Liver (tissue), 9 donors: ENCODE measurements around the gene TOX4. TPM values are rescaled to one million over a fixed set of nuclear protein-coding genes. Genes with fewer than 3 reads are reported as not detected.

Source experiments
- DNase-seq: peaks from one replicate; pipeline ENCODE4 v3.0.0-alpha.2; 2017; ENCODE audit warnings: low spot score
- H3K27ac ChIP-seq, 2 donors: one replicate each; pipeline ENCODE4 v1.7.0; 2013; ENCODE audit warnings: inconsistent platforms in 2 of 2, low read length in 2 of 2, control low read depth in 1 of 2, low read depth in 1 of 2, mild to moderate bottlenecking in 1 of 2
- H3K27me3 ChIP-seq, 4 donors: one replicate each; pipeline versions ENCODE4 v1.6.1 to v1.7.0; 2013; ENCODE audit warnings: low read length in 3 of 4, inconsistent platforms in 1 of 4, mild to moderate bottlenecking in 1 of 4, moderate library complexity in 1 of 4; ENCODE audit not compliant: control insufficient read depth in 4 of 4, insufficient read depth in 4 of 4
- H3K36me3 ChIP-seq, 4 donors: one replicate each; pipeline versions ENCODE4 v1.6.1 to v1.7.0; 2013; ENCODE audit warnings: low read length in 3 of 4, mild to moderate bottlenecking in 3 of 4, low read depth in 1 of 4, moderate library complexity in 1 of 4; ENCODE audit not compliant: control insufficient read depth in 4 of 4, insufficient read depth in 3 of 4
- H3K4me1 ChIP-seq, 4 donors: one replicate each; pipeline versions ENCODE4 v1.6.1 to v1.7.0; 2013; ENCODE audit warnings: low read length in 3 of 4, mild to moderate bottlenecking in 3 of 4, moderate library complexity in 1 of 4; ENCODE audit not compliant: control insufficient read depth in 4 of 4, insufficient read depth in 4 of 4
- H3K4me3 ChIP-seq, 3 donors: one replicate each; pipeline versions ENCODE4 v1.6.1 to v1.7.0; 2013; ENCODE audit warnings: low read length in 3 of 3, control low read depth in 1 of 3, low read depth in 1 of 3, mild to moderate bottlenecking in 1 of 3
- H3K9ac ChIP-seq, 2 donors: one replicate each; pipeline ENCODE4 v1.7.0; 2013; ENCODE audit warnings: low read length in 2 of 2, mild to moderate bottlenecking in 2 of 2, moderate library complexity in 2 of 2, control low read depth in 1 of 2, low read depth in 1 of 2
- H3K9me3 ChIP-seq, 4 donors: one replicate each; pipeline versions ENCODE4 v1.6.1 to v1.7.0; 2013; ENCODE audit warnings: low read length in 3 of 4; ENCODE audit not compliant: control insufficient read depth in 4 of 4
- EGR1 ChIP-seq, 2 donors: IDR thresholded peaks; 2 replicates each; pipeline ENCODE4 v1.6.1; 2016 to 2018; ENCODE audit warnings: antibody characterized with exemption in 2 of 2, low read depth in 2 of 2
- FOXA1 ChIP-seq: IDR thresholded peaks from 2 replicates; pipeline ENCODE4 v1.6.1; 2016; ENCODE audit warnings: antibody characterized with exemption
- FOXA2 ChIP-seq: IDR thresholded peaks from 2 replicates; pipeline ENCODE4 v1.6.1; 2016; ENCODE audit warnings: antibody characterized with exemption
- HNF4A ChIP-seq, 2 donors: conservative IDR thresholded peaks; 2 replicates each; pipeline ENCODE4 v1.6.1; 2016; ENCODE audit warnings: antibody characterized with exemption in 2 of 2, mild to moderate bottlenecking in 2 of 2
- HNF4G ChIP-seq: IDR thresholded peaks from 2 replicates; pipeline ENCODE4 v1.6.1; 2016; ENCODE audit warnings: antibody characterized with exemption
- JUND ChIP-seq, 2 donors: IDR thresholded peaks; 2 replicates each; pipeline ENCODE4 v1.6.1; 2016; ENCODE audit warnings: antibody characterized with exemption in 2 of 2
- NR2F2 ChIP-seq: IDR thresholded peaks from 2 replicates; pipeline ENCODE4 v1.6.1; 2016; ENCODE audit warnings: antibody characterized with exemption
- RAD21 ChIP-seq, 2 donors: IDR thresholded peaks; 2 replicates each; pipeline ENCODE4 v1.6.1; 2016; ENCODE audit warnings: antibody characterized with exemption in 2 of 2, mild to moderate bottlenecking in 2 of 2
- REST ChIP-seq: IDR thresholded peaks from 2 replicates; pipeline ENCODE4 v1.6.1; 2016; ENCODE audit warnings: antibody characterized with exemption, mild to moderate bottlenecking
- RXRA ChIP-seq, 2 donors: IDR thresholded peaks; 2 replicates each; pipeline ENCODE4 v1.6.1; 2017 to 2018; ENCODE audit warnings: antibody characterized with exemption in 2 of 2, mild to moderate bottlenecking in 1 of 2
- SP1 ChIP-seq: IDR thresholded peaks from 2 replicates; pipeline ENCODE4 v1.6.1; 2018; ENCODE audit warnings: antibody characterized with exemption, mild to moderate bottlenecking
- TAF1 ChIP-seq: conservative IDR thresholded peaks from 2 replicates; pipeline ENCODE4 v1.6.1; 2016; ENCODE audit warnings: antibody characterized with exemption, mild to moderate bottlenecking
- WGBS: extraction: QIAGEN DNeasy Blood & Tissue Kit; methylation state at CpG from one replicate; pipeline ENCODE4 v1.1.7; 2013; 5-methylcytosine and 5-hydroxymethylcytosine counted together
- polyA plus RNA-seq, 2 donors: library from polyadenylated mRNA; stranded (reverse) in 1 of 2; unstranded in 1 of 2; fragments of 200-250 nt in 1 of 2; fragments of >200 nt in 1 of 2; fragmentation: Nextera tagmentation in 1 of 2; extraction: Ambion mirVana in 1 of 2; gene quantifications; one replicate each; pipeline versions ENCODE4 v1.2.1 to v1.2.3, GENCODE V29; 2013 to 2015
- total RNA-seq, 2 donors: library from RNA; depleted of rRNA; stranded (reverse); fragments of >200 nt; gene quantifications; one replicate each; pipeline ENCODE4 v1.2.3, GENCODE V29; 2014
- TF ChIP-seq, protein P1 (sequence below): IDR thresholded peaks from 2 replicates; pipeline ENCODE4 v1.6.1; 2016; ENCODE audit warnings: antibody characterized with exemption
- donor health status: healthy.
- donor health status: healthy.
- donor health status: healthy.
- donor health status: healthy.
- donor health status: healthy.

TOX4 gene
- total and polyA plus RNA-seq, 4 donors: 16.9 to 29.8 (median 20.4) TPM

- no peak overlapping the region for H3K4me3 ChIP-seq
- TF ChIP-seq RXRA (IDR thresholded peaks at IDR 0.05) (peak; percentile 48 to 78), TAF1 (no peak), FOXA2 (no peak), HNF4A (conservative IDR thresholded peaks at IDR 0.05) (no peak), HNF4G (no peak), SP1 (peak; percentile 31), EGR1 (IDR thresholded peaks at IDR 0.05; ENCODE audit: low read depth in 2 of 2) (no peak)
- TF ChIP-seq, protein P1, sequence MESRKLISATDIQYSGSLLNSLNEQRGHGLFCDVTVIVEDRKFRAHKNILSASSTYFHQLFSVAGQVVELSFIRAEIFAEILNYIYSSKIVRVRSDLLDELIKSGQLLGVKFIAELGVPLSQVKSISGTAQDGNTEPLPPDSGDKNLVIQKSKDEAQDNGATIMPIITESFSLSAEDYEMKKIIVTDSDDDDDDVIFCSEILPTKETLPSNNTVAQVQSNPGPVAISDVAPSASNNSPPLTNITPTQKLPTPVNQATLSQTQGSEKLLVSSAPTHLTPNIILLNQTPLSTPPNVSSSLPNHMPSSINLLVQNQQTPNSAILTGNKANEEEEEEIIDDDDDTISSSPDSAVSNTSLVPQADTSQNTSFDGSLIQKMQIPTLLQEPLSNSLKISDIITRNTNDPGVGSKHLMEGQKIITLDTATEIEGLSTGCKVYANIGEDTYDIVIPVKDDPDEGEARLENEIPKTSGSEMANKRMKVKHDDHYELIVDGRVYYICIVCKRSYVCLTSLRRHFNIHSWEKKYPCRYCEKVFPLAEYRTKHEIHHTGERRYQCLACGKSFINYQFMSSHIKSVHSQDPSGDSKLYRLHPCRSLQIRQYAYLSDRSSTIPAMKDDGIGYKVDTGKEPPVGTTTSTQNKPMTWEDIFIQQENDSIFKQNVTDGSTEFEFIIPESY: no peak
- WGBS: 80% methylated on average over 1 of the region's 1 CpG
- H3K27me3 ChIP-seq: no peaks in the 10 kb centered on the region
- no peak overlapping the region for H3K9ac ChIP-seq
- no peaks in the 10 kb centered on the region for H3K9me3 ChIP-seq
- no peak for DNase-seq
- H3K27ac ChIP-seq: no peak overlapping the region
- H3K4me1 ChIP-seq: no peaks in the 10 kb centered on the region
- H3K36me3 ChIP-seq: no peaks in the 10 kb centered on the region
Observed at GRCh38 chr14:21520767-21521166, 43.8 kb downstream of the TOX4 start.

DNA sequence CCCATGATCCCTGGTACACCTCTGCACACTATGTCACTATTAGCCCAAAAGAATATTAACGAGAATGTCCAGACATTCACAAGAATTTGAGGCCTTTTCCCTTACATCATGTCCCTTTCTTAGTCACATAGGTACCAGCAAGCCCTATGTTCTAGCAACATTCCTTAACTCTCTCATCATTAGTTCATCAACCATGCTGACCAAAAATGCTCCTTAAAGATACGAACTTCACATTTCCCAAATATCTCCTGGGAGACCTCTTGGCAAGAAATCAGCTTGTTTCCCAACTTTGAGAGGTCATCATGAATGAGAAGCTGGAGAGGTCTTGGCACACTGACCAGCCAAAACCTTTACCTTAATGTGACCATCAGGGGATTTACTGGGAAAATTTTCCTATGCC is 44.5 kb downstream of the TOX4 start:
- Histone ChIP-seq H3K36me3 (no peaks in the 10 kb centered on the region), H3K4me1 (peaks cover 0 to 2% (median under 1%) of the 10 kb centered on the region in 4 donors), H3K9me3 (no peaks in the 10 kb centered on the region), H3K27ac (no peak overlapping the region), H3K27me3 (no peaks in the 10 kb centered on the region), H3K9ac (no peak overlapping the region), H3K4me3 (no peak overlapping the region)
- TF ChIP-seq REST: no peak
- no peak for TF ChIP-seq FOXA1
- no peak for TF ChIP-seq FOXA2
- no peak for TF ChIP-seq NR2F2
- TF ChIP-seq SP1: no peak
- no peak for TF ChIP-seq JUND (IDR thresholded peaks at IDR 0.05)
- TF ChIP-seq, protein P1: no peak
- no peak for TF ChIP-seq RAD21 (IDR thresholded peaks at IDR 0.05)
- no peak for DNase-seq
- 84% methylated on average over 2 of the region's 2 CpGs for WGBS
